Measurements from ENCODE around the gene LAX1.

LAX1 gene

DNA sequence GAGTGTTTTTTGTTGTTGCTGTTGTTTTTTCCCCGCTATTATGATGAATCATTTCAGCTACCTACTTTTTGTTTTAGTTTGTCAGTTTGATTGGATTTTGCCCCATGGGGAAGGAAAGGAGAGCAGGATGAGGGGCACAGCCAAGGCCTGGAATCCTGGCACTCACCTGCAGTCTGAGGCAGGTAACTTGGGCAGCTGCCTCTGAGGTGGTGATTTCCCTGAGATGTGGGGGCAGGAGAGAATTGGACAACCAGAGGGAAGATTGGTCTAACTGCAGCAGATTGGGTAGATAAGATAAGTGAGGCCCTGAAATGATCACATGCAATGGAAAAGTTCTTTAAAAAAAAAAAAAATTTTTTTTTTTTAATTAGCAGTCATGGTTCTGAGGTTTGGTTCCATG is 1.5 kb upstream of the LAX1 start:
- H3K9me3 ChIP-seq: no peaks in the 10 kb centered on the region
- H3K4me3 ChIP-seq: no peak overlapping the region
- no peaks in the 10 kb centered on the region for H3K4me1 ChIP-seq
- intact Hi-C loops (cut with DNase I; ENCODE audit: low total_unique reads): no loop called here
- no peaks in the 10 kb centered on the region for H3K36me3 ChIP-seq
- DNase-seq: no peak
- H3K27ac ChIP-seq: no peak overlapping the region
- TF ChIP-seq, protein P1, sequence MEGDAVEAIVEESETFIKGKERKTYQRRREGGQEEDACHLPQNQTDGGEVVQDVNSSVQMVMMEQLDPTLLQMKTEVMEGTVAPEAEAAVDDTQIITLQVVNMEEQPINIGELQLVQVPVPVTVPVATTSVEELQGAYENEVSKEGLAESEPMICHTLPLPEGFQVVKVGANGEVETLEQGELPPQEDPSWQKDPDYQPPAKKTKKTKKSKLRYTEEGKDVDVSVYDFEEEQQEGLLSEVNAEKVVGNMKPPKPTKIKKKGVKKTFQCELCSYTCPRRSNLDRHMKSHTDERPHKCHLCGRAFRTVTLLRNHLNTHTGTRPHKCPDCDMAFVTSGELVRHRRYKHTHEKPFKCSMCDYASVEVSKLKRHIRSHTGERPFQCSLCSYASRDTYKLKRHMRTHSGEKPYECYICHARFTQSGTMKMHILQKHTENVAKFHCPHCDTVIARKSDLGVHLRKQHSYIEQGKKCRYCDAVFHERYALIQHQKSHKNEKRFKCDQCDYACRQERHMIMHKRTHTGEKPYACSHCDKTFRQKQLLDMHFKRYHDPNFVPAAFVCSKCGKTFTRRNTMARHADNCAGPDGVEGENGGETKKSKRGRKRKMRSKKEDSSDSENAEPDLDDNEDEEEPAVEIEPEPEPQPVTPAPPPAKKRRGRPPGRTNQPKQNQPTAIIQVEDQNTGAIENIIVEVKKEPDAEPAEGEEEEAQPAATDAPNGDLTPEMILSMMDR (IDR thresholded peaks at IDR 0.05): no peak
- no peaks in the 10 kb centered on the region for H3K27me3 ChIP-seq

DNA sequence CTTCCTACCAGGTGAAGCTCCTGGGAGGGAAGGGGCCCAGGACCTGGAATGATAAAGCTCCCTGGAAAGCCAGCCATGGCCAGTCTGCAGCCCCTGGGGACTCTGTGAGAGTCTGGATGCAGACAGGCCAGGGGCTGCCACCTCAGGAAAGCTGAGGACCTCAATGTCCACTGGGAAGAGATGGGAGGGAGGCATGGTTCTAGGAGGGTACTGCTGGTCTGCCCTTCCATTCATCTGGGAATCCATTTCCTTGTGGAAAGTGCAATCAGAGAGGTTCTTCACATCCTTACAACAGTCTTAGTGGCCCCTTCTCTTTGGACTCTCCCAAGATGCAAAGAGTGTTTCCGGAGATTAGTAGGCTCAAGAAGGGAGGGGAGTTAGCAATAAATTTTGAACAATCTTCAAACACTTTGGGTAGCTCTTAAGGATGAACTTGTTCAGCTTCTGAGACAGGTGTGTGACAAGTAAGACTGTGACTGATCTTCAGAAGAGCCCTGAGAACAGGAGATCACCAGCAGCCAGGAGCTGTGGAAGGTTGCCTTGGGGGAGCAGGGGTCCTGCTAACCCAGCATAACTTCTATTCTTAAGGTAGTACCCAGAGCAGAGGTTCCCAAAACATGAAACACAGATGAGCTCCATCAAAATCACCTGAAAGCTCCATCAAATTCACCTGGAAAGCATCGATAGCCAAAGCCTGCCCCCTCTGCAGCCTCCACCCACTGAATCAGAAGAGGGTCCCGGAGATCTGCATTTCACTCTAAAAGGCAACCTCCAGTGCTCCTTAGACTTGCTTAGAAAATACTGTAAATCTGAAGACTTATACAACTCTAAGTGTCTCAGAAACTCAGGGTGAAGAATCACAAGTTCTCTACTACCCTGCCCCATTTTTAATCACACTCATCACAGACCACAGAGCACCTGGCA is 616 bp upstream of the LAX1 start:
- H3K4me1 ChIP-seq: peaks cover 0 to 6% (median 3%) of the 10 kb centered on the region in 4 donors
- TF ChIP-seq, protein P1 (IDR thresholded peaks at IDR 0.05): no peak
- intact Hi-C loops (cut with DNase I; ENCODE audit: low total_unique reads): no loop called here

DNA sequence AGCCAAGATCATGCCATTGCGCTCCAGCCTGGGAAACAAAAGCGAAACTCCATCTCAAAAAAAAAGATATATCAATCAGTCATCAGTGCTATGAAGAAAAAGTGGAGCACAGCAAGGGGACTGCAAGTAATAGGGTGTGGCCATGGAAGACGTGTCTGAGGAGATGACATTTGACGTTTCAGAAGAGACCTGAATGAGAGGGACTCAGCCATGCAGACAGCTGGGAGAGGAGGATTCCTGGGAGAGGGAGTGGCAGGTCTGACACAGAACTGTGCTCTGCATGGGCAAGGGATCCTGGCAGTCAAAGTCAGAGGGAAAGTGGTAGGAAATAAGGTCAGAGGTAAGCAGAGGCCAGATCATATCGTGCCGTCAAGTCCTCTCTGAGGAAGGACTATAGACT is 3.3 kb downstream of the LAX1 start:
- Histone ChIP-seq H3K4me1 (peaks cover 0 to 20% (median 11%) of the 10 kb centered on the region in 4 donors), H3K9me3 (no peaks in the 10 kb centered on the region), H3K27ac (no peak overlapping the region), H3K27me3 (no peaks in the 10 kb centered on the region), H3K4me3 (no peak overlapping the region), H3K36me3 (no peaks in the 10 kb centered on the region)
- intact Hi-C loops (cut with DNase I; ENCODE audit: low total_unique reads): no loop called here
- DNase-seq: no peak
- TF ChIP-seq, protein P1 (IDR thresholded peaks at IDR 0.05): no peak

More for the DNA sequence above, 616 bp upstream of the LAX1 start:
- Histone ChIP-seq H3K36me3 (no peaks in the 10 kb centered on the region), H3K9me3 (no peaks in the 10 kb centered on the region), H3K4me3 (no peak overlapping the region), H3K27me3 (no peaks in the 10 kb centered on the region), H3K27ac (no peak overlapping the region)
- no peak for DNase-seq

DNA sequence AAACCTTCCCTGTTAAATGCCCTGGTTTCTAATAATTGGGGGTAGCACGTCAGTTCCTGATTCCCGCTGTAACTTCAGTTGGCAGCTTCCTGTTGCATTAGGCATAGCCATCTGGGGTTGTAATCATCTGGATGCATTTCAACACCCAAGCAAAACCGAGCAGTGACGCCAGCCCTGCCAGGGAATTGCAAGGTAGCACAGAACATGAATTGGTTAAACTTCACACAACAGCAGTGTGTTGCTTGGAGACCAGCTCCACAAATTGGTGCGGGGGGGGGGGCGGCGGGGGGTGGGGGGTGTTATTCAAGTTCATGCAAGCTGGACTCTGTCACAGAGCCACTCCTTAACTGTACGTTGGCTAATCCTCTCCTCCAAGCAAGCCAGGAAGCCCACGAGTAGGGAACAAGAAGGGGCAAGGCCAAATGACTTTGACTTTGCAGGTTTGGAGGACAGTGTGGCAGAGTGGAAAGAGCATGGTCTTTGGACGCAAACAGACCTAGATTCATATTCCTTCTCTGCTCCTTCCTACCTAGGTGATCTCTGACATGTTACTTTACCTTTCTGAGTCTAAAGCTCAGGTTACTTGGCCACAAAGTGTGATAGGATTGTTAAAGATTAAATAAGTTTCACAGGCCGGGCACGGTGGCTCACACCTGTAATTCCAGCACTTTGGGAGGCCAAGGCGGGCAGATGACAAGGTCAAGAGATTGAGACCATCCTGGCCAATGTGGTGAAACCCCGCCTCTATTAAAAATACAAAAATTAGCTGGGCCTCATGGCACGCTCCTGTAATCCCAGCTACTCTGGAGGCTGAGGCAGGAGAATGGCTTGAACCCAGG is 4.7 kb downstream of the LAX1 start:
- no peaks in the 10 kb centered on the region for H3K9me3 ChIP-seq
- H3K27me3 ChIP-seq: no peaks in the 10 kb centered on the region
- peaks cover 0 to 20% (median 11%) of the 10 kb centered on the region in 4 donors for H3K4me1 ChIP-seq
- TF ChIP-seq, protein P1 (IDR thresholded peaks at IDR 0.05): no peak
- peak overlapping the region; percentile 4 to 12 for H3K4me3 ChIP-seq
- peak; percentile 80 to 85 for DNase-seq
- intact Hi-C loops (cut with DNase I; ENCODE audit: low total_unique reads): no loop called here
- no peaks in the 10 kb centered on the region for H3K36me3 ChIP-seq
- no peak overlapping the region for H3K27ac ChIP-seq

DNA sequence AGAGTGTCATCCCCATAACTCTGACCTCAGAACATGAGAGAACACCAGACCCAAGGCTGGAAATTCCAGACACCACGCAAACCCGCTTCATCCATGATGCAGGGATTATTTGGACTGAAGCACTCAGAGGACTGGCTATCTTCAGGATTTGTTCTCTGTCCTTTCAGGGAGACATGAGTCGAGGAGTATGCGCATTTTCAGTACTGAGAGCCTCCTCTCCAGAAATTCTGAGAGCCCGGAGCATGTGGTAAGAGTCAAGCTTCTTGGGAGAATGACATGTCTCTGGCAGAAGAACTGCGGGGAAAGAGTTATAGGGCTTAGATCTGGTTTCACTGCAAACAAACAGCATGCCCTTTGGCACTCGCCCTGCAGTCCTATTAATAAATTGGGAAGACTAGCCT is 6.9 kb downstream of the LAX1 start:
- Histone ChIP-seq H3K9me3 (no peaks in the 10 kb centered on the region), H3K27me3 (no peaks in the 10 kb centered on the region), H3K36me3 (no peaks in the 10 kb centered on the region), H3K4me1 (peaks cover 0 to 20% (median 11%) of the 10 kb centered on the region in 4 donors), H3K4me3 (no peak overlapping the region), H3K27ac (no peak overlapping the region)
- TF ChIP-seq, protein P1 (IDR thresholded peaks at IDR 0.05): no peak
- intact Hi-C loops (cut with DNase I; ENCODE audit: low total_unique reads): no loop called here
- no peak for DNase-seq

Data from tibial artery (tissue), 4 donors.